Left lobe of liver (tissue), 2 donors: Measurements from ENCODE around the gene PLSCR1. TPM values are rescaled to one million over a fixed set of nuclear protein-coding genes. Genes with fewer than 3 reads are reported as not detected.
A peak's percentile ranks its signal among the peaks of the same experiment; 100 is the strongest.
"Not testable (repeated sequence)": the region's sequence is repeated elsewhere in the genome, so short reads cannot be mapped to it uniquely, and the experiment has no call there.

Experiments used
- ATAC-seq: fragments of 200-7000 bp; cut with Tn5 transposase; one replicate; pipeline ENCODE4 v1.9.1; 2020; ENCODE audit warnings: mild to moderate bottlenecking, moderate library complexity
- DNase-seq: peaks from one replicate; pipeline ENCODE4 v3.0.0-alpha.2; 2020; ENCODE audit warnings: low spot score
- total RNA-seq: library from RNA; stranded (reverse); gene quantifications from one replicate; pipeline ENCODE4 v1.2.1, GENCODE V29; 2021
- donor health status: DM: no; HTN: no; CAD: no; lungs with moderate emphysema.
- donor health status: DM: no; HTN: yes; CAD: no.

The PLSCR1 gene
- total RNA-seq, 1 donor from 2014 or later: 21.3 TPM

DNA sequence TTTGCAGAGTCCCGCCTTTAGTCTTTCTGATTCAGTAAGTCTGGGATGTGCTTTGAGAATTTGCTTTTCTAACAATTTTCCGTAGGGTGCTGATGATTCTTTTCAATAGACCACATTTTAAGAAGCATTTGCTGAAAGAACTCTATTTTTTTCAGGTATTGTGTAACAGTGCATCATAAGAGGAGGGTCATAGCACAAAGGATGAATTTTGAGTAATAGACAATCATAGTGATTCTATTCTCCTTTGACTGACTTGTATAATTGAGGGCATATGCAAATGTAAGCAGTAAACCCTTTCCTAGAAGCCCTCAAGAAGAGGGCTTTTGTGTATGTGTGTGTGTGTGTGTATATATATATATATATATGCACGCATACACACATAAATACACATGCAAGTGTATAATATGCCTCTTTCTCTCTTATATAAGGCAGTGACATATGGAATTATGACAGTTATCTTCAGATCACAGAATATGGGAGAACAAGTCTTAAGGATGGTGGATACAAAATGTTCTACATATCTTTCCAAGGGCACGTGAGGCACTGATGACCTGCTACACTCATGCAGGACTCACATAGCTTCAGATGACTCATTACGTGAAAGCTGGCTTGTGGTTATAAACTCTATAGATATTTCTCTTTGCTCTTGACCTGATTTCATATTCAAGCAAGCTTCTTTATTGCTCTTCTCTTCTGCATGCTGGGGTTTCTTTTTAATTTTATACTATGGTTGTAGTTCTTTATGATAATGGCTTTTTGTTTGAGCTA lies 6.5 kb upstream of the PLSCR1 start:
- DNase-seq: no peak
- ATAC-seq: no peak

DNA sequence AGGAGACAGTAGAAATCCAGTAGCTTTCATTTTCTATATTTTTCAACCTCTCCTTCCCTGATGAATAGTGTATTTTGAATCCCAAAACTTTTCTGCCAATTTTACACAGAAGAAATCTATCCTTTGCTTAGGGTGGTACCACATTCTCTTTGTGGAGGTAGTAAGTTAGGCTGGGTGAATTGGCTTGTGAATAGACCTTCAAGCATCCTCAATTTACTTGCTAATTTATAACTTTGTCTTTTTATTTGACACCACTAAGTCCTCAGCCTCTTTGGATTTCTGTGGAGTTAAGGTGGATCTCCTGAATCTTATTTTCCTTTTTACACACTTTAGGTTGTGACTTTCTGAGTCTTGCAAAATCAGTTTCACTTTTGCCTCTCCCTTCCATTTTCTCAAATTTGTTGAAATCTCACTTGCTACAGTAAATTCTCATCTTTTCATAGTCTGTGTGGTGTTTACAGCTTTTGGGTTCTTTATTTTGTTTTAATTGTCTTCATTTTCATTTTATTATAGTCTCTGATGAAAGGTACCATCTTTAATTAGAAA lies 5.7 kb upstream of the PLSCR1 start:
- ATAC-seq (no peak), DNase-seq (no peak)

DNA sequence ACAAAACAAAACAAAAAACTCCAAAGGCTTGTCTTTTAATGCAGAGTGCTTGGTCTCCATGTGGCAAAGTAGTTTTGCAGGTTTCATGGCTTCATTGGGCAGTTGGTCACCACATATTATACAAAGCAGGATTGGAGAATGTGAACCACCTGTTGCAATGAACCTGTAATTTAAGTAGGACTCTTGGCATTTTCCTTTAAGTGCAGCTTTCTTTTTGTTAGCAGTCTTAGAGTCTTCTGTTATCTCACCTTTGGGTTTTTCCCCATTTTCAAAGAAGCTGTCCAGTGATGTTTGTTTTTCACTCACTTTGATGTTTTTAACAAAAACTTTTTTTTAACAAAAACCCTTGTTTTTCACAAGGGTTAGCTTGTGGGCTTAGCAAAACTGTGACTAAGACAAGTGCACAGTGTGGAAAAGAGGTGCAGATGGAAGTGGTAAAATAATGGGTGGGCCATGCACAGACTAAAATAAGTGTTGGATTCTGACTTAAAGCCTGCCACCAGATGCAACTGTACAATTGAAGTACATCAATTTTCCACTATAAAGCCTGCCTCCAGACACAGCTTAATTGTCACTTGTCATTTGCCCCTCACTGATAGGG lies 2.9 kb upstream of the PLSCR1 start:
- ATAC-seq: no peak
- no peak for DNase-seq

DNA sequence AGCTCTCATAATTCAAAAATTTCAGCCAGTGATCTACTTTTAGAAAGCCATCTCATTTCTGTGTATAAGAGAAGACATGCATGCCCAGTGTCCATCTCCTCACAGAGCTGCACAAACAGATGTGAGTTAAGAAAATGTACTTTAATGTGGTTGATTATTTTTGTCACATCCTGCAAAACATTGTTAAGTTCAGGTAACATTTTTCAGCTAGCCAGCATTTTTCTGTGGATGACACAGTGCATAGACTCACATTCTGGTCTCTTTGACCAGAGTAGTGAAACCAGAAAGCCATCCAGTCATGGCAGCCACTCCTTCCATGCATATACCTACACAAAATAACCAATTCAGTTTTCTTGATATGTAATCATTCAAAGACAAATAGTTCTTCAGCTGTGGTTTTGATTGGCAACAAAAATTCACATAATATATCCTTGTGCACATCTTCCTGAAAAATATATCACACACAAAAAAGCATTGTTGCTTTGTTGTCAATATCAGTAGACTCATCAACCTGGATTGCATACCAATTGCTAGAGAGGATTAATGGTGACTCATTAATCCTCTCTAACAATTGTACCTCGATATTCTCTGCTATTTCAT lies 2.1 kb upstream of the PLSCR1 start:
- no peak for ATAC-seq
- no peak for DNase-seq

DNA sequence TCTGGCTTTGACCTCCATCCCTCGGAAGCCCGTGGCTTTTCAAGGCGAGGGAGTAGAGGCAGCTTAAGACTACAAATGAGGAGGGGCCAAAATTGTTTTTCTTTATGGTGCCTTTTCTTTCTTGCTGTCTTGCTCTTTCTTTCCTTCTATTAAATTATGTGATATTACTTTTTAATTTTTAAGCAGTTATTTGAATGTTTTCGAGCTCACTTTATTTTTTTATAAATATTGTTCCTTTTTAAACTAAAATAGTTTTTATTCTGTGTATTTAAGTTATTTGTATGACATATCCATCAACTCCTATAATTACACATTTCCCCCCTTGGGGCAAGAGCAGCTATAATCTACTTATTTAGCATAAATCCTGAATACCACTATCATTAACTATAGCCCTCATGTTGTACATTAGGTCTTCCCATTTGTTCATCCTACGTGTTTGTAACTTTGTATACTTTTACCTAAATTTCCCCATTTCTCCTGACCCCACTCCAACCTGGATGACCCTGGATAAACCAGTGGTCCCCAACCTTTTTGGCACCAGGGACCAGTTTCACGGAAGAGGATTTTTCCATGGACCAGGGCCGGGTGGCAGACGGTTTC lies 622 bp upstream of the PLSCR1 start:
- ATAC-seq (no peak), DNase-seq (no peak)

DNA sequence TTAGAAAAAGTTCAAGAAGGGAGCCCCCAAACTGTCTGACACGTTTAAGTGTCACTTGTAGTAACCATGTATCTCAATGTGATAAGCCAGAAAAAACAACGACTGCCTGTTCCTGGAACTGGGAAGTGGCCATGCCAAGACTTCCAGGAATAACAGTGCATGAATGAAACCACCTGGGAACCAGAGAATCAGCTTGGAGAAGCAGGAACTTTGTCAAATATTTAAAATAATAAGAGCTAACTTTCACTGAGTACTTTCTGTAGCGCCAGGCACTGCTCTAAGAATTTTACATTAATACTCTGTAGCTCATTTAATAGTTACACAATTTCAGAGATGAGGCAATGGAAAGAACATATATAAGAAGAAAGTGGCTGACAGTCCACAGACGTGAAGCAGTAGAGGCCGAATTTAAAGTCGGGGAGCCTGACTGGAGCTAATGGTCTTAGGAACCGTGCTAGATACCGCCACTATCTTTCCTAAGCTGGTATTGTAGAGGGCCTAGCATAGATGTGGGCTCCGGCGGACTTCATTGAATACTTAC lies 876 bp downstream of the PLSCR1 start:
- ATAC-seq (peak; percentile 21), DNase-seq (no peak)

DNA sequence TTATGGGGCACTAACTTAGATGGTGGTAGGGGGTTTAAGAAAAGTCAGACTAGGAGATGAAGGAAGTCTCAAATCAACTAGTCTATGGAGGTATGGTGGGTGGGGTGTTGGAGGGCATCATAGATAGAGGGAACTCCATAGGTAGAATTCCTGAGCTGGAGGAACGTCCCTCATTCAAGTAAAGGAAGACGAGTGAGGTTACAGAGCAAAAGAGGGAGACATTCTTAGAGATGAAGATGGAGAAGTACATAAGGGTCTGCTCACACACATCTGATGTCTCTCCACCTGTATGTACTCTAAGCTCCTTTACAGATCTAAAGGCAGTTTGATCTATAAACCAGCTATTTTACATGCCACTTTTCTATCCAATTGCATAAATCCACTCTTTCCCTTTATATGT lies 1.4 kb downstream of the PLSCR1 start:
- no peak for ATAC-seq
- DNase-seq: no peak

DNA sequence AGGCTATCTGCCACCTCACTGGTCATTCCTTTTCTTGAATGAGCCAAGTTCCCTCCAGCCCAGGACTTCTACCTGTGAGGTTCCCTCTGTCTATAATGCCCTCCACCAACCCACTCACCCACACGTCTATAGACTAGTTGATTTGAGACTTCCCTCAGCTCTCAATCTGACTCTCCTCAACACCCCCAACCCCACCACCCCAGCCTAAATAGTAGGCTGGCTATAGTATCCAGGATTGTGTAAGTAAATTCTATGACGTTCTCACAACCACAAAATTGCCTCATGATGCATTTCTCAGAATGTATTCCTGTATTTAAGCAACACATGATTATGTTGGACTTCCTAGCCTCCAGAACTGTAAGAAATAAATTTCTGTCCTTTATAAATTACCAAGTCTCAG lies 2.2 kb downstream of the PLSCR1 start:
- ATAC-seq (no peak), DNase-seq (no peak)

DNA sequence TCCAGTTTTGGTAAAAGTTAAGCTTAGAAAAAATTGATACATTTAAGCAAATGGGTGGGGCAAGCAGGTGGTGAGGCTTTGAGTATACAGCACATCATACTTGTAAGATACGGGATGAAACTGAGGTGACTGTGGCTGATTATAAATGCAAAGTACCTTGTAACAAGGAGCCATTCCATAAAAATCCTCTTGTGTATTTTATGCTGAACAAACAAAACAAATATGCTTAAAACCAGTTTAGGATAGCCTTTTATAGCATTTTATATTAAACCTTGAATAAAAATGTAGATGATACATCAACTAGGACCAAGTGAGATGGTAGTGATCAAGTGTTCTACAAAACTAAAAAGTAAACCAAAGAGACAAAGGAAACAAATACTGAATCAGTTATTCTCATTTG lies 3.4 kb downstream of the PLSCR1 start:
- ATAC-seq (no peak), DNase-seq (no peak)

DNA sequence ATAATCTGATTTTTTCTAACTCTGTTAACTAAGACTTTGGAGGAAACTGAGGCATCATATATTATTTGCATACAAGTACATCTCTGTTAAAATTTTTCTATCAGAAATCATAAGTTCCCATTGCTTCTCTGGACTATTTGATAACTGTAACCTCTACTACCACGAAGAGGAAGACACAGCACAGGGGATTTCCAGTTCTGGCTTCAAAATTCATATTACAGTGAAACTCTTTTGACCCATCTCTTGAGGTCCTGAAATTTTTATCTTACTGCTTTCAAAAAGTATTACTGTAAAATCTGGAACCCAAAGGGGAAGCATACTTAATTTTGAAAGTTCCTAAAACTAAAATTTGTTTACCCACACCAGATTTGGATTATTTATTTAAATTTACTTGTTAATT lies 4.2 kb downstream of the PLSCR1 start:
- DNase-seq: no peak
- ATAC-seq: no peak

DNA sequence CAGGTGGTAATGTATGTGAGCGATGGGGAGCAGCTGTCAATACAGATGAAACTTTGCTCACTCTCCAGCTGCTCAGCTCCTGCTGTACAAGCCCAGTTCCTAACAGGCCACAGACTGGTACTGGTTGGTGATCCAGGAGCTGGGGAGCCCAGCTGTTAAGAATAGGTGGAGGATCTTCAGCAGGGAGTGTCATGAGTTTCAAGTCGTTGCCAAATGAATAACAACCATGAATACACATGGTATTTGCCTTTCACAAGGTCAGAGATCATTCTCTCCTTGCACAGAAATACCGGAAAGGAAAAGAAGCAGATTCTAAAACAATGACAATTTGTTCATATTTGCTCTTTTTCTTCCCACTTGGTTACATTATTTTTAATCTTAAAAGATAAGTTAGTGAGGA lies 5.1 kb downstream of the PLSCR1 start:
- ATAC-seq: no peak

DNA sequence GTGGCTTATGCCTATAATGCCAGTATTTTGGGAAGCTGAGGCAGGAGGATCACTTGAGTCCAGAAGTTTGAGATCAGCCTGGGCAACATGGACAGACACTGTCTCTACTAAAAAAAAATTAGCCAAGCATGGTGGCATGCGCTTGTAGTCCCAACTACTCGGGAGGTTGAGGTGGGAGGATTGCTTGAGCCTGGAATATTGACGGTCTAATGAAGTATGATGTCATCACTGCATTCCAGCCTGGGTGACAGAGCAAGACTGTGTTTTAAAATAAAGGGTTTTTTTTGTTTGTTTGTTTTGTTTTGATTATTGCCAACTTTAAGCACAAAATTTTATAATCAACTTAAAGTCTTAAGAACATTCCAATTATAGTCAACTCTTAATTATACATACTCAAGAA lies 6.8 kb downstream of the PLSCR1 start:
- no peak for ATAC-seq
- DNase-seq: no peak

More for the DNA sequence above, 5.1 kb downstream of the PLSCR1 start:
- no peak for DNase-seq

DNA sequence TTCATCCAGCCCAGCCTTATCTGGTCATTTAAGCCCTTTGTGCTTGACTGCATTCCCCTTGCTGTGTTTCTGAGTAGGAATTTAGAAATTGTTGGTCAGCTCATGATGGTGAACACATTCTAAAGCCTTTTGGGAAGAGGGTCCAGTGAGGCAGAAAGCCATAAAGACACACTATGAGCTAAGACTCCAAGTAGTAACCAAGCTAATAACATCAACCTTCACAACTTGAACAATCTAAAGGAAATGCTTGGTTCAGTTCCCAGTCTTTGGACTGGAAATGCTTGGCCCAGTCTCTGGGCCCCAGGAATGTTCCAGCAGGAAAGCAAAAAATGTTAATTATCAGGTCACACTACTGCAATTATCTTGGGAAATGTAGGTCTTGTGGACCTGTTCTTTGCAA lies 7.7 kb downstream of the PLSCR1 start:
- ATAC-seq (peak; percentile 40), DNase-seq (no peak)

DNA sequence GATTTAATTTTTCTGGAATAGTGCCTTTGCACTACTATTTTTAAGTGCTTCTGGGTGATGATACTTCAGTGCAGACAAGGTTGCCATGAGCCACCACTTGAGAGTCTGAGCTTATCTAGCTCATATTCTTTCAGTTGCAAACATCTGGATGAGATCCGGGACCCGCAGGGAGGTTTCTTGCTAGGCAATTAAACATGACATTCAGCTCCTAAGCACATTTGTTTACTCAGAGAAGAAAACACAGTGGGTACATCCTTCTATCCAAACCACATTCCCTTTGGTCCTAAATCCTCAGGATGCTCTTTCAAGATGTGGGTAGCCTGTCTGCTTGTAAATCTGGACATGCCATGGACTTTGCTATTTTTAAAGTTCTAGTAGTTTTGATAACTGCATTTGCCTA lies 12.0 kb downstream of the PLSCR1 start:
- DNase-seq: no peak
- ATAC-seq: no peak

DNA sequence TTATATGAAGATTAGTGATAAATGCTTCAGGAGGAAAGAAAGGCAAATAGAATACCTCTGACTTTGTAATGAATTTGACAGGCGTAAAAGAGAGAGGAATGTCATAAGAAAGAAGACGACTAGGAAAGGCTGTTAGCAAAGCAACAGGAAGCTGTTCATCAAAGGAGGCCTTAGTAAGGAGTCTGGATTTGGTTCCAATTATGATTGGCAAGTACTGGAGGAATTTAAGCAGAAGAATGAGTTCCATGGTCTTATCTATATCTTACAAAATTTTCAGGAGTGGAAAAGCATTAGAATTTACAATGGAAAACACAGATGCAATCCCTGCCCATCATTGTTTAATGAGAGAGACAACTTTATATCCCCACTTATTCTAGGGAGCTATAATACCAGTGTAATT lies 13.8 kb downstream of the PLSCR1 start:
- ATAC-seq (no peak), DNase-seq (no peak)

DNA sequence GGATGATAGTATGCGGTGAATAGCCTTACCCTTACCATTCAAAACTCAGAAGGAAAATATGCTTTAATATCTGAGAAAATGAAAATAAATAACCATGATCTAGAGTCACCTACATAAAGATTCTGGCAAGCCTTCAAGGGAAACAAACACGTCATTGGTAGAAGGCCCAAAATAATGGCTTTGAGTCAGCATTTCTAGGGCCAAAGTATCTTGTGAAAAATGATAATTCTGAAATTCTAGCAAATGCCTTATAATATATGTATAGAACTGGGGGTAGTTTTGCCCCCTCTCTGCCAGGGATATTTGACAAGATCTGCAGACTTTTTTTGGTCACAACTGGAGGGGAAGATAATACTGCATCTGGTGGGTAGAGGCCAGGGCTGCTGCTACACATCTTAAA lies 15.4 kb downstream of the PLSCR1 start:
- no peak for DNase-seq
- ATAC-seq: peak; percentile 82

DNA sequence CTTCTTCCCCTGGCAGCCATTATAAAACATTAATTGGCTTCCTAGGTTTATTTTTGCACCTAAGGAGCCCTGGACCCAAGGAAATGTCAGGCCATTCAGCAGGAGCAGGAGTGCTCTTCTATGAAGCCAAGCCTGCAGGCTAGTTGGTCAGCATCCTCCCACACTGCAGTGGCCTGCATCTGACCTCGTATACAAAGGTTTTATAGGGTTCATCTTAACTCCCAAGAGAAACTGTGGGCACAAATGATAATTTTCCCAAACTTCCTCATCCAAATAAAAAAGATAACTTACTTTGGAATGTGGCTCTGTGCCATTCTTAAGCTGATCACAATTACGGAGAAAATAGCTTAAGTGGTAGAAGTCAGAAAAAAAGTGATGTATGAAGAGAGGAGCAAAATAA lies 19.4 kb downstream of the PLSCR1 start:
- DNase-seq (no peak), ATAC-seq (no peak)

DNA sequence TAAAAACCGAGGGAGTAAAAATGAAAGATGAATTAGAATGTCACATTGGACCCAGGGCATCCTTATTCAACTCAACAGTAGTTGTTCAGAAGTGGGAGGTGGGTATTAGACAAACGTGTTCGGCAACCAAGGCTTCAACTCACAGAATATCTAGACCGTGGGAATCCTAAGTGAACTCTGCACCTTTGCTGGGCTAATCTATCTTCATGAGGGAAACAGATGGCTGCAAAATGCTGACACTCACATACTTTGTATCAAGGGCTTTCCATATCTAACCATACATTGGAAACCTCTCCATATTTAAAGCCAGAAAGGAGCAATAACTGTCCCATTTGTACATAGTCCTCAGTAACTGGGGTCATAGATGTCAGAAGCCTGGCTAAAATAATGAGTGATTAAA lies 20.9 kb downstream of the PLSCR1 start:
- ATAC-seq (peak; percentile 66), DNase-seq (no peak)

DNA sequence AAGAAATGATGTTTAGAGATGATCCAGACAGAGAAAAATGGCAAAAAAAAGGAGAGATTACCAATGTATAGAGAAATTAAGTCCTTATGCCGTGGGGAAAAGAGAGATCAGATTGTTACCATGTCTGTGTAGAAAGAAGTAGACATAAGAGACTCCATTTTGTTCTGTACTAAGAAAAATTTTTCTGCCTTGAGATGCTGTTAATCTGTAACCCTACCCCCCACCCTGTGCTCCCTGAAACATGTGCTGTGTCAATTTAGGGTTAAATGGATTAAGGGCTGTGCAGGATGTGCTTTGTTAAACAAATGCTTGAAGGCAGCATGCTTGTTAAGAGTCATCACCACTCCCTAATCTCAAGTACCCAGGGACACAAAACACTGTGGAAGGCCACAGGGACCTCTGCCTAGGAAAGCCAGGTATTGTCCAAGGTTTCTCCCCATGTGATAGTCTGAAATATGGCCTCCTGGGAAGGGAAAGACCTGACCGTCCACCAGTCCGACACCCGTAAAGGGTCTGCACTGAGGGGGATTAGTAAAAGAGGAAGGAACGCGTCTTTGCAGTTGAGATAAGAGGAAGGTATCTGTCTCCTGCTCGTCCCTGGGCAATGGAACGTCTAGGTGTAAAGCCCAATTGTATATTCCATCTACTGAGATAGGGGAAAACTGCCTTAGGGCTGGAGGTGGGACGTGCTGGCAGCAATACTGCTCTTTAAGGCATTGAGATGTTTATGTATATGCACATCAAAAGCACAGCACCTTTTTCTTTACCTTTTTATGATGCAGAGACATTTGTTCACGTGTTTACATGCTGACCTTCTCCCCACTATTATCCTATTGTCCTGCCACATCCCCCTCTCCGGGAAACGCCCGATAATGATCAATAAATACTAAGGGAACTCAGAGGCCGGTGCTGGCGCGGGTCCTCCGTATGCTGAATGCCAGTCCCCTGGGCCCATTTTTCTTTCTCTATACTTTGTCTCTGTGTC lies 21.9 kb downstream of the PLSCR1 start:
- DNase-seq, ATAC-seq: not testable (repeated sequence)

DNA sequence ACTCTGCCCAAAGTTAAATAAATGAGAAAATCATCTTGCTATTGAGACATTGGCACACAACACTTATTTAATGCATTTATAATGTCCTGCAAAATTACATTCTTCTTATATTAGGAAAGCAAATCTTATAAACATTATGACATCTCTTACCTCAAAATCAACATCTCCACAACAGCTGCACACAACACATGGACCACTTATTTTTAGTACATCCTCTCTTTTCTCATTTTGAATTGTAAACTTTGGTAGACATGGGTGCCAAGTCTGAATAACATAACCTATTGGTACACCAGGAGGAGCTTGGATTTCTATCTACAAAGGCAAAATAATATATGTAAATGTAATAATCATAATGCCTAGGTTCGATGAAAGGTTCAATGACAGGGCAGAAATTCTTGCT lies 23.0 kb downstream of the PLSCR1 start:
- no peak for DNase-seq
- no peak for ATAC-seq
